Sciatic nerve (tissue), 2 donors: ENCODE data around the gene PNMA8B. TPM values are rescaled to one million over a fixed set of nuclear protein-coding genes. Genes with fewer than 3 reads are reported as not detected.

Experiments used
- ATAC-seq: fragments of 200-7000 bp; cut with Tn5 transposase; one replicate; pipeline ENCODE4 v1.9.1; 2020; ENCODE audit warnings: mild to moderate bottlenecking, moderate library complexity
- DNase-seq: peaks from one replicate; pipeline ENCODE4 v3.0.0-alpha.2; 2020; ENCODE audit warnings: low spot score
- intact Hi-C: fragments of 100-400 bp; cut with DNase I; formaldehyde crosslinking; loops from one replicate; pipeline ENCODE4 v1.14.2; 2022
- total RNA-seq: library from RNA; stranded (reverse); fragmentation: NEBNext Ultra II Directional; extraction: Animal tissue kit (Norgen Biotek cat#: 25700); gene quantifications from one replicate; pipeline ENCODE4 v1.2.1, GENCODE V29; 2021
- donor health status: DM: no; HTN: no; CAD: no.
- donor health status: DM: no; HTN: no; CAD: no.

PNMA8B gene
- total RNA-seq, 1 donor from 2014 or later: 3.6 TPM

DNA sequence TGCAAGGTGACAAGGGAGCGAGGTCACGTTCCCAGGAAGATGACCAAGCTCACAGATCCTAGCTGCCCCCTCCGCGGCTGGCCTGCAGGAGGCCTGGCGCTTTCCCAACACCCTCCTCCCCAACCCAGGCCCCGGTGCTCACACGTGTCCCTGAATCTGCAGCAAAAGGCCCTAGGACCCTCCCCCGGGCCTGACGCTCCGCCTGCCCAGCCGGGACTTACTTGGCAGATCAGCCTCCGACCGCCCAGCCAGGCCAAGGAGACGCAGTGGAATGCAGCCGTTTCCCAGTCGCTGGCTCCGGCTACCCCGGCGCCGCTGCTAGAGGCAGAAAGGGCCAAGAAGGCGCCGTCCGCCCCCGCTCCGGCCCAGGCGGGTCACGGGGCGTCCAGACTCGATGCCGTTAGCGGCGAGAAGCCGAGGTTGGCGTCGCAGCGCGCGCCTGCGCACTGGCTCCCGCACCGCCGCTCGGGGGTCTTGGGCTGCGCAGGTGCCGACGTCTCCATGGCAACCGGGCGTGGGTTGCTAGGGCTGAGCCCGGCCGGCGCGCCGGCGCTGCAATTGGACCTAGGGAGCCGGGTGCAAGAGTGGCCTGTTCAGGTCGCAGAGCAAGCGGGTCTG is 24.4 kb downstream of the PNMA8B start, which contains the start of gene PNMA8A:
PNMA8A (minus strand) TSS at position 448 of the 618 bp plus-strand sequence. CDS start 528 bp downstream, outside the sequence.
- DNase-seq: peak; percentile 82
- peak; percentile 82 for ATAC-seq
- intact Hi-C loops: no loop called here

DNA sequence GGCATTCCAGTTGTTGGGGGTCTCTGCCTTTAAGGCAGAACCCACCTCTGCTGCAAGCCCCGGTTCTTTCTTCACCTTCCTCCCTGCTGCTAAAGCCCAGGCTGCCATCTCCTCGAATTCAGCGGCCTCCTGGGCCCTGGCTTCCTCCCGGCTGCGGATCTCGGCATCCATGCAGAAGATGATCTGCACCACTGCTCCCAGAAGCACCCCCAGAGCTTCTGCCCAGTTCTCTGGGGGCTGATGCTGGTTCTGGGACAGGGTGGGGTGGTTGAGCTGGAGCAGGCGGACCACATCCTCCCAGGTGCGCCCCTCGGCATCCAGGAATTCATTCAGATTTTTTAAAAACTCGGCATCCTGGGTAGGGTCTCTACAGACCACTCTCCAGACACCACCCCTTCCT is 25.3 kb downstream of the PNMA8B start:
- no peak for ATAC-seq
- intact Hi-C loops: no loop called here

DNA sequence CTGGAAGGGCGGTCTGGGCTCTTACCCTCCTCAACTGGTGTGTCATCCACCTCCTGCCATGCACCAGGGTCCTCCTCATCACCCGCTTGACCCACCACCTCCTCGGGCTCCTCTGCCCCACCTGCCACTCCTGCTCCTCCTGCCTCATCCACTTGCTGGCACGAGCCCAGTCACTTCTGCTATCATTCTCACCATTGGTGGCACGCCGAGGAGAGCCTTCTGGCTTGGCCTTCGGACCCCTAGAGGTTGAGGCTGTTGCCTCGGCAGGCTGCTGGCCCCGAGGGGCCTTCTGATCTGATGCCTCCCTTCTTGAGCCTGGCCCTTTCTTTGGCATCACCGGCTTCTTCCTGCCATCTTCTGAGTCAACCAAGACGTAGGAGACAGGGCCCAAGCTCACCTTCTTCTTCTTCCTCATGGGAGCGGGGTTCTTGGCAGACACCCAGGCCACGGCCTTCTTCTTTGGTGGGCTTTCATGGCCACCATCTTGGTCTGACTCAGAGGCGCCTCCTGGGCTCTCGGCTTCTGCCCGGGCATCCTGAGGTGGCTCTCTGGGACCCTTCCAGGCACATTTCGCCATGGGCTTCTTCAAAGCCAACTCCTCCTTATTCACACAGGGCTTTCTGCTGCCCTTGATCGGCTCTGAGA is 26.0 kb downstream of the PNMA8B start:
- intact Hi-C loops: no loop called here
- DNase-seq (no peak), ATAC-seq (no peak)

More for the DNA sequence above, 25.3 kb downstream of the PNMA8B start:
- DNase-seq: no peak

DNA sequence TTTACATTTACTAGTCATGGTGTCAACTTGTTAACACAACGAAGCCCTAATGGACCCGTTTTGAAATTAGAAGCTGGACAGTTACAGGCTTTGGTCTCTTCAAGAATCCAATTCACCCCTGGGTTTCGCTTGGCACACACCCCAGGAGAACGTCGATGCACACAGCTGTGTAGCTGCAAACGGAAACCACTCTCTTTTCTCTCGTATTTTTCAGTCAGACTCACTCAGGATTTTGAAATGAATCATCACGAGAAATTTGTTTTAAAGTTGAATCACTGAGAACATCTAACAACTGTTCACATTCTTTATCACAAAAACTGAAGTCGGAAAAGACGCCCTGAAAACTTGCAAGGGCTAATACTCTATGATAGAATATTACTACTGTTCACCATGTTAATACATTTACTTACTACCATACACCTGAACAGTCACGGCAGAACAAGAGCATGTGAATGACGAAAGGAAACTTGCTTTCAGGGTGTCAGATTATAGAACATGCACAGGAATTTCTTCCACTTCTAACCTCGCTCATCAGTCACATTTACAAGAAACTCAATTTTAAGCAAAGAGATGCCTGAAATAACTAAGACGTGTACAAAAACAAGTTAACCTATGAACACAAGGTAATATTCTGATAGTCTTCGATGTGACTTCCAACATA is 29.0 kb downstream of the PNMA8B start:
- ATAC-seq: no peak
- DNase-seq: peak; percentile 73
- intact Hi-C loops: no loop called here

DNA sequence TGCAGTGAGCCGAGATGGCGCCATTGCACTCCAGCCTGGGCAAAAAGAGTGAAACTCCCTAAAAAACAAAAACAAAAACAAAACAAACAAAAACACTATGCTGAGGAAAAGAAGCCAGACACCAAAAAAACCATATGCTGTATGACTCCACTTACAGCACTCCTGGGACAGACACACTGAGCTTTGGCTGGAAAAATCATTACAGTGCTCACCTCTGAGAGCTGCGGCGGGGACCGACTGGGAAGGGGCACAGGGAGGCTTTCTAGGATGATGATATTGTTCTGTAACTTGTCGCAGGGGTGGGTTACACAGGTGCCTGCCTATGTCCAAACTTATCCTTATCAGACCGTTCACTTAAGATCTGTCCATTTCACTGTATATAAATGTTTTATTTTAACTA is 32.2 kb downstream of the PNMA8B start:
- ATAC-seq: no peak
- intact Hi-C loops: loop anchor here (5.0 kb wide), 1 partner anchor 1351 kb away; no protein-coding TSS in a partner anchor
- DNase-seq: no peak

DNA sequence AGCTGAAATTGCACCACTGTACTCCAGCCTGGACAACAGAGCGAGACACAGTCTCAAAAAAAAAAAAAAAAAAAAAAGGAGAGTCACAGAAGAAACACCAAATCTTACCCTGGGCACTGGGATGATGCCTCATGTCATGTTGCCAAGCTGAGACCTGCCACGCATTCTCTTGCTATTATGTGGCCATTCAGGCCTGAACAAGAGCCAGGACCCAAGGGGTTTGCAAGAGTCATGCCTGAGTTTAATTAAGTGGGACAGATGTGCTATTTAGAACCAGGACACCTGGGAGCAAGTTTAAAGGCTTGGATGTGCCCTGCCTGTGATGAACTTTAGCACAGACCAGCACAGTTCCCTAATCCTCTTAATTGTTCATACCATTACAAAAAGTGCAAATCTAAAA is 34.1 kb downstream of the PNMA8B start:
- intact Hi-C loops: loop anchor here (5.0 kb wide), 1 partner anchor 1349 kb away; no protein-coding TSS in a partner anchor
- ATAC-seq (no peak), DNase-seq (no peak)

DNA sequence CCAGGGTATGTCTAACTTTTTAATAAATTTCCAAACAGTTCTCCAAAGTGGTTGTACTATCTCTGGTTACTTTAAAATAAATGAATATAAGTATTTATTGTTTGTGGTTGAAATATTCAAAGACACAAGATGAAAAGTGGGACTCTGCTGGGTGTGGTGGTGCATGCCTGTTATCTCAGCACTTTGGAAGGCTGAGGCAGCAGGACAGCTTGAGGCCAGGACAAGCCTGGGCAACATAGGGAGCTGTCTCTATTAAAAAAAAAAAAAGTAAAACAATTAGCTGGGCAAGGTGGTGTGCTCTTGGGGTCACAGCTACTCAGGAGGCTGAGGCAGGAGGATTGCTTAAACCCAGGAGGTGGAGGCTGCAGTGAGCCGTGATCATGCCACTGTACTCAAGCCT is 34.7 kb downstream of the PNMA8B start:
- ATAC-seq: no peak

DNA sequence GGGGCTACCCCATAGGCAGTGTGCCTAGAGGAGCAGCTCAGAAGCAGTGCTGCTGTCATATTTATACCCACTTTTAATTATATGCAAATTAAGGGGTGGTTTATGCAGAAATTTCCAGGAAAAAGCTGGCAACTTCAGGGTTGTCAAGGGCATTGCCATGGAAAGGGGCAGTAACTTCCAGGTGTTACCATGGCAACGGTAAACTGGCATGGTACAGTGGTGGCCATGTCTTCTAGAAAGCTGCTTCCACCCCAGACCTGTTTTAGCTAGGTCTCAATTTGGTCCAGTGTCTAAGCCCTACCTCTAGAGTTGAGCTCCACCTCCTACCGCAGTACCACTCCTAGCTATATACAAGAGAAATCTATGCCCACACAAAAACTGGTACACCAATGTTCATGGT is 35.6 kb downstream of the PNMA8B start:
- ATAC-seq: no peak
- intact Hi-C loops: loop anchor here (5.0 kb wide), 1 partner anchor 1348 kb away; no protein-coding TSS in a partner anchor

More for the DNA sequence above, 34.7 kb downstream of the PNMA8B start:
- intact Hi-C loops: loop anchor here (5.0 kb wide), 1 partner anchor 1349 kb away; no protein-coding TSS in a partner anchor
- no peak for DNase-seq

DNA sequence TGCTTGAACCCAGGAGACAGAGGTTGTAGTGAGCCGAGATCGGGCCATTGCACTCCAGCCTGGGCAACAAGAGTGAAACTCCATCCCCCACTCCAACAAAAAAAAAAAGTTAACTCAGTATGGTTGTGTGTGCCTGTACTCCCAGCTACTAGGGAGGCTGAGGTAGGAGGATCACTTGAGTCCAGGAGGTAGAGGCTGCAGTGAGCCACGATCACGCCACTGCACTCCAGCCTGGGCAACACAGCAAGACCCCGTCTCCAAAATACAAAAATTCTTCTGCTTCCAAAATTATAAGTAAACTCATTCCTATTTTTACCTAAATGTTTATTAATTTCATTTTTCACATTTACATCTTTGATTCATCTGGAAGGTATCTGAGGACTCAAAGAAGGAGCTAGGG is 38.7 kb downstream of the PNMA8B start:
- intact Hi-C loops: no loop called here
- DNase-seq: no peak
- no peak for ATAC-seq

More for the DNA sequence above, 35.6 kb downstream of the PNMA8B start:
- no peak for DNase-seq

DNA sequence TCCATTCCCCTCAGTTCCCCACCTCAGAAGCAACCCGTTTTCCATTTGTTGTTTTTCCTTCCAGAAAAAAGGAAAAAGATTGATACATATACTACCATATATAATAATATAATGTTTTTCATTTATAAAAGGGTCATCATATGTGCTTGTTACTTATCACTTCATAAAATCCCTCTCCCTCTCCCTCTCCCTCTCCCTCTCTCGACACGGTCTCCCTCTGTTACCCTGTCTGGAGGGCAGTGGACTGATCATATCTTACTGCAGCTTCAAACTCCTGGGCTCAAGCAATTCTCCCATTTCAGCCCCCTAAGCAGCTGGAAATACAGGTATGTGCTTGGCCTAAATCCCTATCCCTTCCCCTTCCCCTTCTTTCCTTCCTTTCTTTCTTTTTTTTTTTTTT is 41.4 kb downstream of the PNMA8B start:
- DNase-seq (no peak), ATAC-seq (no peak)
- intact Hi-C loops: no loop called here

DNA sequence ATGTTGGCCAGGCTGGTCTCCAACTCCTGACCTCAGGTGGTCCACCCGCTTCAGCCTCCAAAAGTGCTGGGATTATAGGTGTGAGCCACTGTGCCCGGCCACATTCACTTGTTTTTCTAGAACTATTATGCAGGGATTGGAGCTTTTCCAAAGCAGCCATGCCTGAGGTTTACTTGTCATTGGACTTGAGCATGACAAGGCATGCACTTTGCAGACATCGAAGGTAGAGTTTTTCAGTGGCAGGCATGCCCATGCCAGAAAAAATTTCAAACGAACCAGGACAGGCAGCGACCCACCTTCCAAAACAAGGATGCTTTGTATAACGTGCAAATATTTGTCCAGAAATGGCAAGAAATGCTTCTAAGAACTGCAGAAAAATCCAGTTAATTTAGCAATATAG is 42.0 kb downstream of the PNMA8B start:
- no peak for ATAC-seq
- intact Hi-C loops: no loop called here
- no peak for DNase-seq

DNA sequence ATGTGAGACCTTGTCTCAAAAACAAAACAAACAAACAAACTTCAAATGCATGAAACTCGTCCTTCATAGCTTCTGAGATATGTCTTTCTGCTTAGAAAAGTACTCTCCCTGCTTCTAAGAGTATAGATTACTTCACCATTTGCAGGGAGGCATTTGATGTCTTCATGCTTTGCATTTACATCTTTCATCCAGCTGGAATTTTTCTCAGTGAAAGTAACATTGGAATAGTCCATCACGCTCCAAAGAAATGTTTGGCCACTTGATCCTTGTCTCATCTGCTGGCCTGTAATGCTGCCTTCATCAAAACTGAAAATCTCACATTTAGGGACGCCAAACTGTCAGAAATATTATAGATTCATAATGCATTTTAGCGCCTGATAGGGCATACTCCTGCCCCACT is 43.5 kb downstream of the PNMA8B start:
- intact Hi-C loops: no loop called here
- ATAC-seq: no peak
- no peak for DNase-seq

DNA sequence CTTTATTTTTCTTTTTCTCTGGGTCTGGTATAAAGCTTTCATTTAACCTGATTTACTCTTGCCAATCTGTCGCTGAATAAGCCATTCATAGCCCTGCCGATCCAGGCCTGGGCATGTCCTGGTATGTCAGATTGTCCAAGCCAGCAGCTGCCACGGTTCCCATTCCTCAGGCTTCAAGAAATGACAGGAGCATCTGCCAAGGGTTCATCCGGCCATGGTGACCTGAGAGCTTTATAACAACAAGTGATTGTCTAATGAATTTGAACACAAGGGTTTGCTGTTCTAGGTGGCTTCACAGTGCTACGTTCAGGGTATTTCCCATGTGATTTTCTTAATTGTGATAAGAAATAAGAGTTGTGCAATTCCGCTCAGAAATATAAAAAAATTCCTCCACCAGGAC is 44.3 kb downstream of the PNMA8B start:
- intact Hi-C loops: no loop called here
- peak; percentile 71 for ATAC-seq

DNA sequence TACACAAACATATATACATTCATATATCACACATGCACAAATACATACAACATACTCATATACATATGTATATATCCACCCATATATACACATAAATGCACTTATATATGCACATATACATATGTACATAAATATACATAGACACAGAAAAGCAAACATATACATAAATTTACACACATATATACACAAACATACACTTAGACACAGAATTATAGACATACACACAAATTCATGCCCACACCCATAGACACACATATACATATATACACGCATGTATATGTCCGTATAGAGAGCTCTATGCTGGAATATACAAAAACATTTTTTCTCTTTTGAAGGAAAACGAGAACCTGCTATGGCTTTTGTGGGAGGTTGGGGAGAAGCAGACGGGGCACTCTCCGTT is 44.9 kb downstream of the PNMA8B start:
- ATAC-seq: no peak
- DNase-seq: no peak
- intact Hi-C loops: no loop called here

More for the DNA sequence above, 44.3 kb downstream of the PNMA8B start:
- DNase-seq: no peak

DNA sequence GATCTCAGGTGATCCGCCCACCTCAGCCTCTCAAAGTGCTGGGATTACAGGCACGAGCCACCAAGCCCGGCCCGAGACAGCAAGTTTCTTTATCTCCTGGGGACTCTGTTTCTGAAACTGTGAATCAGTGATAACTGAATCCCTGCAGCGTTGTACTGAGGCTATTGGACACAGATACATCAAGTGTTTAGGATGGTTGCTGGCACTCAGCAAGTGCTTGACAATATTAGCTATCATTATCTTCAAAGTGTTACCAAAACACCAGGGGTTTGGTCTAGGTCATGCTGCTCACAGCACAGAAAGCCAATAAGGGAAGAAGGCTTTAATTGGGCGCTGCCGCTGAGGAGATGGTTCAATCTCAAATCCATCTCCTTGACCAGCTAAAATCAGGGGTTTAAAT is 46.4 kb downstream of the PNMA8B start:
- ATAC-seq (no peak), DNase-seq (no peak)
- intact Hi-C loops: no loop called here

DNA sequence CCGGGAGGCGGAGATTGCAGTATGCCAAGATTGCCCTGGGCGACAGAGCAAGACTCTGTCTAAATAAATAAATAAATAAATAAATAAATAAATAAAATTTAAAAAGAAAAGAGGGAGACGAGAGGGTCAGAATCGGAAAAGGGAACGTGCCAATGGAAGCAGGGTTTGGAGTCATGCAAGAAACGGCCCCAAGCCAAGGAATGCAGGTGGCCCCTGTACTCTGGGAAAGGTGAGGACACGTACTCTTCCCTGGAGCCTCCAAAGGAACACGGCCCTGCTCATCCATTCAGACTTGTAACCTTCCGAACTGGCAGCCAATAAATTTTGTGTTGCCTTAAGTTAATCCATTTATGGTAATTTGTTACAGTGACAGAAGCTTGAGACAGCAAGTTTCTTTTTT is 47.1 kb downstream of the PNMA8B start:
- DNase-seq: no peak
- intact Hi-C loops: no loop called here

DNA sequence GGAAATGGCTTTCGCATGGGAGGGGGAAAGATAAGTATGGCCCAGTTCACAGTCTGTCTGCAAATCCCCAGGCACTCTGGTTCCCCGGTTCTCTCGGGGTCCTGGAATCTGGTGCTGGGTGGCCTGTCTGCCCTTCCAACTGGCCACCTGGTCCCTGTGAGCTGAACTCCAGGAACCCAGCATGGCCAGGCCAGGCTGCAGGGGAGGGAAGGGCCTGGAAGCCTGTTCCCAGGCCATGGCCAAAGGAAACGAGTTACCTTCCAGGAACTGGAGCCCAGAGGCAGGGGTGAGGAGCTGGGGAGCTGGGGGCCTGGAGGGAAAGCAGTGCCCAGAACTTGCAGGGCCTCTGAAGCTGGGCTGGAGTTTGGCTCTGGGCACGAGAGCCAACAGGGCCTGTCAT is 47.8 kb downstream of the PNMA8B start:
- intact Hi-C loops: no loop called here
- no peak for ATAC-seq
- no peak for DNase-seq

More for the DNA sequence above, 47.1 kb downstream of the PNMA8B start:
- no peak for ATAC-seq

DNA sequence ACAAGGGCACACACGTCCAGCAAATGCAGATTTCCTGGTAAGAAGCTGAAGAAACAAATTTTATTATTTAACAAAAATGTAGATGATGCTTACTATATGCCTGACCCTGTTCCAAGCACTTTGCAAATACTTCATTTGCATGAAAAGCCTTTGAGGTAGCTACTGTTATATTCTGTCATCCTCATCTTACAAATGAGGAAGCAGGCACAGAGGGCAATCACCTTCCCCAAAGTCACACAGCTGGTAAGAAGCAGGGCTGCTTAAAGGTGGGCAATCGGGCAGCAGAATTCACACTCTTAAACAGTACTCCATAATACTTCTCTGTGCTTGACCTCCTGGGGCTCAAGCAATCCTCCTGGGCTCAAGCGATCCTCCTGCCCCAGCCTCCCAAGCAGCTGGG is 48.7 kb downstream of the PNMA8B start:
- intact Hi-C loops: no loop called here
- no peak for DNase-seq
- ATAC-seq: no peak

DNA sequence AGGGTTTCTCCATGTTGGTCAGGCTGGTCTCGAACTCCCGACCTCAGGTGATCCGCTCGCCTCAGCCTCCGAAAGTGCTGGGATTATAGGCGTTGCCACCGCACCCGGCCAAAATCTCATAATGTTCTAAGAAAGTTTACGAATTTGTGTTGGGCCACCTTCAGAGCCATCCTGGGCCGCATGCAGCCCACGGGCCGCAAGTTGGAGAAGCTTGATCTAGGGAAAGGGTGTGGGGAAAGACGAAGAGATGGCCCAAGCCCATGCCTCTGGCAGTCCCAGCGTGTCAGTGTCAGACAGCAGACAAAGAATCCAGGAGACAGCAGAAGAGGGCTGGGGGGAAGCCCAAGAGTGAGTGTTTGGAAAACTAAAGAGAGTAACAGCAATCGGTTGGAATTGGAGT is 49.6 kb downstream of the PNMA8B start:
- DNase-seq: no peak
- intact Hi-C loops: no loop called here
- no peak for ATAC-seq

DNA sequence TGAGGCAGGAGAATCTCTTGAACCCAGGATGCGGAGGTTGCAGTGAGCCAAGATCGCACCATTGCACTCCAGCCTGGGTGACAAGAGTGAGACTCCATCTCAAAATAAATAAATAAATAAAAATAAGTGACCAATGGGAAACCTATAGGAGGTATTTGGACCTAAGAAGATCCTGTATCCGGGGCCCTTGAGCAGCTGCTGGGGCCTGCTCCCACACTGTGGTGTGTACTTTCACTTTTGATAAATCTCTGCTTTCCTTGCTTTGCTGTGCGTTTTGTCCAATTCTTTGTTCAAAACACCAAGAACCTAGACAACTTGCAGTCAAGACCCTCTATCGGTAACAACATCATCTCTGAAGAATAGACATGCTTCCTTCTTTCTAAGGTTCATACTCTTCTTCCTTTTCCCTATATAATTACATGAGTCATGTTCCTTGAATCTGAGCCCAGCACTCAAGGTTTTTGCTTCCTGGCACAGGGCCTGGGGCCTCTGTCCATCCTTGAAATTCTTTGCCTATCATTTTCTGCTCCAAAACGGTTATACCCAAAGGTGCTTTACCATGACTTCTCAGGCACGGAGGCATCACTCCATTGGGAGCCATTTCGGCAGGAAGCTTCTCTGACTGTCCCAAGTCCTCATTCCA is 52.7 kb downstream of the PNMA8B start:
- ATAC-seq: no peak

More for the DNA sequence above, 52.7 kb downstream of the PNMA8B start:
- intact Hi-C loops: no loop called here
- DNase-seq: no peak
